LNCaP clone FGC (cell line): ENCODE results near the gene GTF2H1.
"Not testable (repeated sequence)": the region's sequence is repeated elsewhere in the genome, so short reads cannot be mapped to it uniquely, and the experiment has no call there.

Source experiments
- DNase-seq: peaks from one replicate; pipeline ENCODE4 v3.0.0-alpha.2; 2011; ENCODE audit warnings: low read depth
- H3K4me3 ChIP-seq: 2 replicates; pipeline ENCODE4 v1.5.1; 2011; ENCODE audit warnings: mild to moderate bottlenecking, low read depth, low read length, control low read depth
- TF ChIP-seq, protein P1 (sequence below): IDR thresholded peaks from 2 replicates; pipeline ENCODE4 v1.5.1; 2012; ENCODE audit warnings: mild to moderate bottlenecking; ENCODE audit not compliant: control insufficient read depth, insufficient read depth; ENCODE audit errors: extremely low read depth

GTF2H1 gene

GRCh38 chr11:18395735-18396504 is 73.6 kb downstream of the GTF2H1 start:
- peak overlapping the region; percentile 82 for H3K4me3 ChIP-seq
- TF ChIP-seq, protein P1, sequence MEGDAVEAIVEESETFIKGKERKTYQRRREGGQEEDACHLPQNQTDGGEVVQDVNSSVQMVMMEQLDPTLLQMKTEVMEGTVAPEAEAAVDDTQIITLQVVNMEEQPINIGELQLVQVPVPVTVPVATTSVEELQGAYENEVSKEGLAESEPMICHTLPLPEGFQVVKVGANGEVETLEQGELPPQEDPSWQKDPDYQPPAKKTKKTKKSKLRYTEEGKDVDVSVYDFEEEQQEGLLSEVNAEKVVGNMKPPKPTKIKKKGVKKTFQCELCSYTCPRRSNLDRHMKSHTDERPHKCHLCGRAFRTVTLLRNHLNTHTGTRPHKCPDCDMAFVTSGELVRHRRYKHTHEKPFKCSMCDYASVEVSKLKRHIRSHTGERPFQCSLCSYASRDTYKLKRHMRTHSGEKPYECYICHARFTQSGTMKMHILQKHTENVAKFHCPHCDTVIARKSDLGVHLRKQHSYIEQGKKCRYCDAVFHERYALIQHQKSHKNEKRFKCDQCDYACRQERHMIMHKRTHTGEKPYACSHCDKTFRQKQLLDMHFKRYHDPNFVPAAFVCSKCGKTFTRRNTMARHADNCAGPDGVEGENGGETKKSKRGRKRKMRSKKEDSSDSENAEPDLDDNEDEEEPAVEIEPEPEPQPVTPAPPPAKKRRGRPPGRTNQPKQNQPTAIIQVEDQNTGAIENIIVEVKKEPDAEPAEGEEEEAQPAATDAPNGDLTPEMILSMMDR, result no peak
- peak; percentile 98 for DNase-seq

- H3K4me3 ChIP-seq, result no peak overlapping the region
- DNase-seq, result no peak
- TF ChIP-seq, protein P1, result no peak
These were observed 75.6 kb downstream of the GTF2H1 start for GRCh38 chr11:18397921-18398320.

DNA sequence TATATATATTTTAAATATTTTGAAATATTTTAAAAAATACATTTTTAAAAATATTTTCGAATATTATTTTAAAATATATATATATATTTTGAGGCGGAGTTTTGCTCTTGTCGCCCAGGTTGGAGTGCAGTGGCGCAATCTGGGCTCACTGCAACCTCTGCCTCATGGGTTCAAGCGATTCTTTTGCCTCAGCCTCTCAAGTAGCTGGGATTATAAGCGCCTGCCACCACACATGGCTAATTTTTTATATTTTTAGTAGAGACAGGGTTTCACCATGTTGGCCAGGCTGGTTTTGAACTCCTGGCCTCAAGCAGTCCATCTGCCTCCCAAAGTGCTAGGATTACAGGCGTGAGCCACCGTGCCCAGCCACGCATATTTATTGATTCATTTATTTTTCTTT is 78.7 kb downstream of the GTF2H1 start:
- DNase-seq, result not testable (repeated sequence)

DNA sequence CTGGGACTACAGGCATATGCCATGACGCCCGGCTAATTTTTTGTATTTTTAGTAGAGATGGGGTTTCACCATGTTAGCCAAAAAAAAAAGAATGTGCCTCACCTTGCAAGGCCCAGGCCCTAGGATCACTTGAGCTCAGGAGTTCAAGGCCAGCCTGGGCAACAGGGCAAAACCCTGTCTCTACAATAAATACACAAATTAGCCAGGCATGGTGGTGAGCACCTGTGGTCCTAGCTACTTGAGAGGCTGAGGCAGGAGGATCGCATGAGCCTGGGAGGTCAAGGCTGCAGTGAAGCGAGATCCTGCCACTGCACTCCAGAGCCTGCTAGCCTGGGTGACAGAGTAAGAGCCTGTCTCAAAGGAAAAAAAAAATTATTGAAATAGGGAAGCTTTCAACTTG is 81.7 kb downstream of the GTF2H1 start:
- H3K4me3 ChIP-seq, result no peak overlapping the region
- DNase-seq, result no peak
- TF ChIP-seq, protein P1, result no peak

More for the DNA sequence above, 78.7 kb downstream of the GTF2H1 start:
- not testable (repeated sequence) for H3K4me3 ChIP-seq

- not testable (repeated sequence) for H3K4me3 ChIP-seq, DNase-seq
These were observed 85.0 kb downstream of the GTF2H1 start for GRCh38 chr11:18407400-18407799.

- no peak overlapping the region for H3K4me3 ChIP-seq
- DNase-seq, result no peak
- TF ChIP-seq, protein P1, result no peak
These were observed 86.4 kb downstream of the GTF2H1 start for GRCh38 chr11:18408558-18409291.

DNA sequence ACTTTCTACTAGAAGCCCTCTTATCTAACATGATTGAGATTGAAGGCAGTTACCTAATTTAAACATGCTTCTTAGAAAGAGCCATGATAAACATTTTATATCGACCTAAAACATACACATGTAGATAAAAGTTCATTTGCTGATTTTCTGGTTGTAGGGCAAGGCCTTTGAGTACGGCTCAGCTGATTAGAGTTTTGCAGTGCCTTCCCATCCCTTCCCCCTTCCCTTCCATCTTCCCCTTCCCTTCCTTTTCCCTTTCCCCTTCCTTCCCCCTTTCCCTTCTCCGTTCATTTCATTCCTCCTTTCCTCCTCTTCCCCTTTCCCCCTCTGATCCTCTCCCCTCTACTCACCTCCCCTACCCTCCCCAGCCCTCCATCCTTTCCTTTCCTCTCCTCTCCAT is 94.1 kb downstream of the GTF2H1 start:
- DNase-seq, result no peak
- H3K4me3 ChIP-seq, result no peak overlapping the region
- TF ChIP-seq, protein P1, result no peak
